ENCODE measurements around the gene TASOR.
"Not testable (repeated sequence)": the region's sequence is repeated elsewhere in the genome, so short reads cannot be mapped to it uniquely, and the experiment has no call there.

Gene TASOR, protein sequence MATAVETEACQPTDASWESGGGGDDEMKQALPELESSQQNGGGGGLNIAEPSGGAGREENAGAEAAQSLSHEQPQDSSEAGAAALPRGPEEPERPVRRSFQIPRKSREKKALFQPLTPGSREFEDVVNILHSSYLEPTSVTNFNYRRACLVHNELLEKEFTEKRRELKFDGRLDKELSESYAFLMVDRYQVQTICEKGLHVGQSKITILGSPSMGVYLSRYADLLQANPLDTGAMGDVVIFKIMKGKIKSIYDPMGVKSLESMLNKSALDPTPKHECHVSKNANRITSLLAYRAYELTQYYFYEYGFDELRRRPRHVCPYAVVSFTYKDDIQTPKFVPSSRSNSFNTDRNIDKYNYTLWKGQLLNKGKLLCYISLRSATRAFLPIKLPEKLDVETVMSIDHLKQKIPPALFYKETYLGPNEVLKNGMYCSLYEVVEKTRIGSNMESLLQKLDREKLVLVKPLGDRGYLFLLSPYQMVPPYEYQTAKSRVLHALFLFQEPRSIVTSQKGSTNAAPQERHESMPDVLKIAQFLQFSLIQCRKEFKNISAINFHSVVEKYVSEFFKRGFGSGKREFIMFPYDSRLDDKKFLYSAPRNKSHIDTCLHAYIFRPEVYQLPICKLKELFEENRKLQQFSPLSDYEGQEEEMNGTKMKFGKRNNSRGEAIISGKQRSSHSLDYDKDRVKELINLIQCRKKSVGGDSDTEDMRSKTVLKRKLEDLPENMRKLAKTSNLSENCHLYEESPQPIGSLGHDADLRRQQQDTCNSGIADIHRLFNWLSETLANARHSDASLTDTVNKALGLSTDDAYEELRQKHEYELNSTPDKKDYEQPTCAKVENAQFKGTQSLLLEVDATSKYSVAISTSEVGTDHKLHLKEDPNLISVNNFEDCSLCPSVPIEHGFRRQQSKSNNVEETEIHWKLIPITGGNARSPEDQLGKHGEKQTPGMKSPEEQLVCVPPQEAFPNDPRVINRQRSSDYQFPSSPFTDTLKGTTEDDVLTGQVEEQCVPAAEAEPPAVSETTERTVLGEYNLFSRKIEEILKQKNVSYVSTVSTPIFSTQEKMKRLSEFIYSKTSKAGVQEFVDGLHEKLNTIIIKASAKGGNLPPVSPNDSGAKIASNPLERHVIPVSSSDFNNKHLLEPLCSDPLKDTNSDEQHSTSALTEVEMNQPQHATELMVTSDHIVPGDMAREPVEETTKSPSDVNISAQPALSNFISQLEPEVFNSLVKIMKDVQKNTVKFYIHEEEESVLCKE (N-terminal part only)

DNA sequence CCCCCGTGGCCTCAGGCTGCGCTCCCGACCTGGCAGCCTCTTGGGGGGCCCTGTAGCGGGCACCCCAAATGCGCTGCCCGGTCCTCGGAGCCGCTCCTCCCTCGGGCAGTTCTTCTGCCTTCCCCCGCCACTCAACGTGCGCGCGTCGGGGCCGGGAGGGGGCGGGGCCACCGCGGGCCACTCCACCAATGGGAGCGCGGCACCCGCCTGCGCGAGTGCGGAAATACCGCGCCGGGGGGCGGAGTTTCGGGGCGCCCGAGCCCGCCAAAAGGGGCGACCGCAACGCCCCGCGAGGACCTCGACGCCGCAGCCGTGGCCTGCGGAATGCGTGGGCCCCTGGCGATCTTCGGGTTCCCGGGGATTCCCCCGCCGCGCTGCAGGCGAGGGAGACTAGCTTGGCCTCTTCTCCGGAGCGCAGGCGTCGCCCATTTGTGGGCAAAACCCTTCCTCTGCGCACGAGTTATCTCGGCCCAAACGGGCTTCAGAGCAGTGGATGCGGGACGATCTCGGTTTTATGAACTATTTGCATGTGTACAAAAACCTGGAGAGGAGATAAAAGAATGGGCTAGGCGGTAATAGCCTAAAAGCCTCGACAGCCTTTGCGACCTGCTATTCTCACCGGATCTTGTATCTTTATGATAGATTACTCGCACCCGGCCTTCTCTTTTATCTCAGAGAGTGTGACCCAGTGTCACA lies at the start of gene TASOR:
Gene TASOR (minus strand): TSS at position 144 of the 696 bp plus-strand sequence. CDS start 259 bp downstream, outside the sequence.
- H3K4me3 ChIP-seq (ENCODE audit: low read depth, low read length) = peak within 1 kb of the TSS; percentile 82
- TF ChIP-seq, protein P1, sequence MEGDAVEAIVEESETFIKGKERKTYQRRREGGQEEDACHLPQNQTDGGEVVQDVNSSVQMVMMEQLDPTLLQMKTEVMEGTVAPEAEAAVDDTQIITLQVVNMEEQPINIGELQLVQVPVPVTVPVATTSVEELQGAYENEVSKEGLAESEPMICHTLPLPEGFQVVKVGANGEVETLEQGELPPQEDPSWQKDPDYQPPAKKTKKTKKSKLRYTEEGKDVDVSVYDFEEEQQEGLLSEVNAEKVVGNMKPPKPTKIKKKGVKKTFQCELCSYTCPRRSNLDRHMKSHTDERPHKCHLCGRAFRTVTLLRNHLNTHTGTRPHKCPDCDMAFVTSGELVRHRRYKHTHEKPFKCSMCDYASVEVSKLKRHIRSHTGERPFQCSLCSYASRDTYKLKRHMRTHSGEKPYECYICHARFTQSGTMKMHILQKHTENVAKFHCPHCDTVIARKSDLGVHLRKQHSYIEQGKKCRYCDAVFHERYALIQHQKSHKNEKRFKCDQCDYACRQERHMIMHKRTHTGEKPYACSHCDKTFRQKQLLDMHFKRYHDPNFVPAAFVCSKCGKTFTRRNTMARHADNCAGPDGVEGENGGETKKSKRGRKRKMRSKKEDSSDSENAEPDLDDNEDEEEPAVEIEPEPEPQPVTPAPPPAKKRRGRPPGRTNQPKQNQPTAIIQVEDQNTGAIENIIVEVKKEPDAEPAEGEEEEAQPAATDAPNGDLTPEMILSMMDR (conservative IDR thresholded peaks at IDR 0.05; ENCODE audit: low read depth, low read length) = no peak
- DNase-seq (ENCODE audit: low read depth) = peak; percentile 84

DNA sequence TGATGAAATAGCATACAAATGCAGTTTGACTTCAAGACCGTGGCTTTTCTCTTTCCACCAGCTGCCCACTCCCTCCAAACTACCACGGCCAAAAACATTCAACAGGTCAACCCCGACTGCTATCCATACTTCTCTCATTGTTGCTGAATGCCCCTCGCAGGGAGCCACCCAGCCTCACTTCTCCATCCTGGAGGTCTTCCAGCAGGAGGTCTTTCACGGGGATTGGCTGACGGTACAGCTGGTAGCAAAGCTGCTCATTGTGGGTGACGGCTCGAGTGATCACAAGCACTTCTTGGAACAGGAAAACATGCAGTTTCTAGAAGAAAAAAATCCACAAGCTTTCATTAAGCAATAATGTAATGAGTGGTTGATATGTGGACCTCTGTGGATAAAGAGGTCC lies 49.0 kb upstream of the TASOR start:
- TF ChIP-seq, protein P1 (conservative IDR thresholded peaks at IDR 0.05; ENCODE audit: low read depth, low read length) = no peak
- DNase-seq (ENCODE audit: low read depth) = no peak
- H3K4me3 ChIP-seq (ENCODE audit: low read depth, low read length) = no peak overlapping the region

DNA sequence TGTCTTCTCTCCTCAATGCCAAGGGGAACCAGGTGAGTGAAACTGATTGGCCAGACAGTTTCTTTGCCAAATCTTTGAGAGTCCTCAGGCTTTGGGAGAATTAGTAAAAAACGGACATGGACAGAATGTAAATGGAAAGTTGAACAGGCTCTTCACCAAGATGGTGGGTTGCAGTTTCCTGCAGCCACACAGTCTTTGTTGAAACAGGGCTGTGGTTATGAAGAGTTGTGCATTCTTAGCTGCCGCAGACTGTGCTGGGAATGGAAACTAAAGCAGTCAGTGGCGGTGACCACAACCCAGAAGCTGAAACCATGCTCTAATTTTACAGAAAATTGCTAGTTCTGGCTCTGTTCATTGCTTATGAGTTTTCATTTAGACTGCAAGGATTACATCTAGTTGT lies 42.1 kb upstream of the TASOR start:
- H3K4me3 ChIP-seq (ENCODE audit: low read depth, low read length) = no peak overlapping the region
- DNase-seq (ENCODE audit: low read depth) = no peak
- TF ChIP-seq, protein P1 (conservative IDR thresholded peaks at IDR 0.05; ENCODE audit: low read depth, low read length) = no peak

DNA sequence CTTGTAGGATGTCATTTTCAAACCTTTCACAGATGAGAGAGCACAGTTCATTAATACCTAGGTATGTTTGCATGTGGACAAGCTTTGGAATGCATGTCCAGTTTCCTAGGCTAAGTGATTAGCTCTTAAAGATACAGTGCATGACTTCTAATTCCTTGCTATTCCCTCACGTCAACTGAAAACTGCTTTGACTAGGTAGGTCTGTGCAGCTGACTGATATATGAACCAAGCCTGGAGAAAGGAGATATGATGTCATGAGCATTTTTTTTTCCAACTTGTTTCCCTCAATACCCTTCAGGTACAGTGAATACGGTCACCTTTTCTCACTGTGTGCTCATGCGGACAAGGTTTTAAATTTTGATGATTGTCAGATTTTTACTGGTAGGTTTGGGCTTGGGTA lies 41.6 kb upstream of the TASOR start:
- H3K4me3 ChIP-seq (ENCODE audit: low read depth, low read length) = no peak overlapping the region
- DNase-seq (ENCODE audit: low read depth) = no peak
- TF ChIP-seq, protein P1 (conservative IDR thresholded peaks at IDR 0.05; ENCODE audit: low read depth, low read length) = no peak

DNA sequence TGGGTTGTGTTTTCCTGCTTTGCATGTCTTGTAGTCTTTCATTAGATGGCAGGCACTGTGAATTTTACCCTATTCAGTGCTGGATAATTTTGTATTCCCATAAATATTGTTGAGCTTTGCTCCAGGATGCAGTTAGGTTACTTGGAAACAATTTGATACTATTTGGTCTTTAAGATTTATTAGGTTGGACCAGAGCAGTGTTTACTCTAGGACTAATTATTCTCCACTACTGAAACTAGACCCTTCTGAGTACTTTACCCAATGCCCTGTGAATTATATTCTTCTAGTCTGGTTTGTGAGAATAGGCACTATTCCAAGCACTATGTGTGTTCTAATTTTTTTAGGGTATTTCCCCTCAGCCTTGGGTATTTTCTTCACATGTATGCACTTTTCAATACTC lies 37.8 kb upstream of the TASOR start:
- no peak overlapping the region for H3K4me3 ChIP-seq (ENCODE audit: low read depth, low read length)
- TF ChIP-seq, protein P1 (conservative IDR thresholded peaks at IDR 0.05; ENCODE audit: low read depth, low read length) = no peak
- no peak for DNase-seq (ENCODE audit: low read depth)

DNA sequence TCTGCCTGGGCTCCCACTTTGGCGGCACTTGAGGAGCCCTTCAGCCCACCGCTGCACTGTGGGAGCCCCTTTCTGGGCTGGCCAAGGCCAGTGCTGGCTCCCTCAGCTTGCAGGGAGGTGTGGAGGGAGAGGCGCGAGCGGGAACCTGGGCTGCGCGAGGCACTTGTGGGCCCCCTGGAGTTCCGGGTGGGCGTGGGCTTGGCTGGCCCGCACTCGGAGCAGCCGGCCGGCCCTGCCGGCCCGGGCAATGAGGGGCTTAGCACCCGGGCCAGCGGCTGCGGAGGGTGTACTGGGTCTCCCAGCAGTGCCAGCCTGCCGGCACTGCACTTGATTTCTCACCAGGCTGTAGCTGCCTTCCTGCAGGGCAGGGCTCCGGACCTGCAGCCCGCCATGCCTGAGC lies 35.7 kb upstream of the TASOR start:
- not testable (repeated sequence) for DNase-seq (ENCODE audit: low read depth); H3K4me3 ChIP-seq (ENCODE audit: low read depth, low read length)
